Stimulated activated CD4-positive, alpha-beta T cell treated with anti-CD3 and anti-CD28 coated beads, Interleukin-2, amount 100 ng/mL, for 48 hours (primary cell): ENCODE measurements around the gene GANAB.
"Not testable (repeated sequence)": the region's sequence is repeated elsewhere in the genome, so short reads cannot be mapped to it uniquely, and the experiment has no call there.

Experiments used
- DNase-seq, 2 donors: peaks; one replicate each; pipeline ENCODE4 v3.0.0-alpha.2; 2020

Gene GANAB

DNA sequence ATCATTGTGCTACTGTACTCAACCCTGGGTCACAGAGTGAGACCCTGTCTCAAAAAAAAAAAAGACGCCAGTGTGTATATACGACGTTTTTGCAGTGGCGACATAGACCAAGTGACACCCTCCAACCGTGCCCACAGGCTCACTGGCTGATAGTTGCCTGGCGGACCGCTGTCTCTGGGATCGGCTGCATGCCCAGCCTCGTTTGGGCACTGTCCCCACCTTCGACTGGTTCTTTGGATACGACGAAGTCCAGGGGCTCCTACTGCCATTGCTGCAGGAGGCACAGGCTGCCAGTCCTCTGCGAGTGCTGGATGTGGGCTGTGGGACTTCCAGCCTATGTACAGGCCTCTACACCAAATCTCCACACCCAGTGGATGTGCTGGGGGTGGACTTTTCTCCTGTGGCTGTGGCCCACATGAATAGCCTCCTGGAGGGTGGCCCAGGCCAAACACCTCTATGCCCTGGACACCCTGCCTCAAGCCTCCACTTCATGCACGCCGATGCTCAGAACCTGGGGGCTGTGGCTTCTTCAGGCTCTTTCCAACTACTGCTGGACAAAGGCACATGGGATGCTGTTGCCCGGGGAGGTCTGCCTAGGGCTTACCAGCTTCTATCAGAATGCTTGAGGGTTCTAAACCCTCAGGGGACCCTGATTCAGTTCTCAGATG is 20.0 kb upstream of the GANAB start:
- DNase-seq = no peak

DNA sequence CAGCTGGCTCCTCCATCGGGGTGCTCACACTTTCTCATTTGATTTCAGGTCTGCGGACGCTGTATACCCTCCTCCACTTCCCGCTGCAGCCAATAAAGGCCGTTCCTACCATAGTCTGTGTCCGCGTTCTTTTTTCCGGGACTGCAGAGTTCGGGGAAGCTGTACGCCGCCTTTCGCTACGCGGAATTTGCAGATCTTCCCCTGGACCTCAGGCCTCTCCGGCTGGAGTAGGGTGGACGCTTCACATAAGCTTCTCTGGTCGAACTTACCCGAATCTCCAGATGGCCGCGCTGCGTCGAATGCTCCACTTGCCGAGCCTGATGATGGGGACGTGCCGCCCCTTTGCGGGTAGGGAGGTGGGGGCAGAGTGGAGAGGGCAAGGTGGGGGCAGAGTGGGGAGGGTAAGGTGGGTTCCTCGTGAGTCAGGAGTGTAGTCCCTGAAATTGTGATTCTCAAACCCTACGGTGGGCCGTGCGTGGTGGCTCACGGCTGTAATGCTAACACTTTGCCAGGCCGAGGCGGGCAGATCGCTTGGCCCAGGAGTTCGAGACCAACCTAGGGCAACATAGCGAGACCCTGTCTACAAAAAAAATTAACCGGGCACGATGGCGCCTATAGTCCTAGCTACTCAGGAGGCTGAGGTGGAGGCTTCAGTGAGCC is 19.3 kb upstream of the GANAB start:
- no peak for DNase-seq

DNA sequence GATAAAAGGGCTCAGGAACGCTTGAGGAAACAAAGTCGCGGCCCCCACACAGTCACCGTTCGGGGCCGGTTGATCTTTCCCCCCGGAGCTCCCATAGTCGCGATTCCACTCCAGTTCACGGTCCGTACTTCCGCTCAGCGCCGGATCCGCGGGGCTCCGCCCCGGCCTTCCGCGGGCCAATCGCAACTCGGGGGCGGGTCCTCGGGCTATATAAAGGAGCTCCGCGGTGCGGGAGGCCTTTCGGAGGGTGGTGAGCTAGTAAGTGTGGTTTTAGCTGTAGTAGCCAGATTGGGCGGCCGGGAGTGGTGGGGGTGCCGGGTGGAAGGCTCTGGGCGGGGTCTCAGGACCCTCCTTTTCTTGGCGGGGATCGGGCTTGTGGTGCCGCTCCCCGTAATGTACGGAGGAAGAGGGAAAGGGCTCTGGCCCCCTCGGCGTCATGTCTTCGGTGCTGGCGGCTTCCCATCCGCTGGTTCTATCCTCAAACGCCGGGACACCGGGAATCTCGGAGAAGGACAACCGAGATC is 18.7 kb upstream of the GANAB start, which contains the start of the genes C11orf98 and CSKMT:
Gene C11orf98 (minus strand): TSS at position 136 of the 524 bp plus-strand sequence. CDS start 41 bp downstream, at position 95.
Gene CSKMT (plus strand): TSS at position 238 of the 524 bp plus-strand sequence. CDS start 568 bp downstream, outside the sequence.
- DNase-seq = peak; percentile 95 to 97

DNA sequence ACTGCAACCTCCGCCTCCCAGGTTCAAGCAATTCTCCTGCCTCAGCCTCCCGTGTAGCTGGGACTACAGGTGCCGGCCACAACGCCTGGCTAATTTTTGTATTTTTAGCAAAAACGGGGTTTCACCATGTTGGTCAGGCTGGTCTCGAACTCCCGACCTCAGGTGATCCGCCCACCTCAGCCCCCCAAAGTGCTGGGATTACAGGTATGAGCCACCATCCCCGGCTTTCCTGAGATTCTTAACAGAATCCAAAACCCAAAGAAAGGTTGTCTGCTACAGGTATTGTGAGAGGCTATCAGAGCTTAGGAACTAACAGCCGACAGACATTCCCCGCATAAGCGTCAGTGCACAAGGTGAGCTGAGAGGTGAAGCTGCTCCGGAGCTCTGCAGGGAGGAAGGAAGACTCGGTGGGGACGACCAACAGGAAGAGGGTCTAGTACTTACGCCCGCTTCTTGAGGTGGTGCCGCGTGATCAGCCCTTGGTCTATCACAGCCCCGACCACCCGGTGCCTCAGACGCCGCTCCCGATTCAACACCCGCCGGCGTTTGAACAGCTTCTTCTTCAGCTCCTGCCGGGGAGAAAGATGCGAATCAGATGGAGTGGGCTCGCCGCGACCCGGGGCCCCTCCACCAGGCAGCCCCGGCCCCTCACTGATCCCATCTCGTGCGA is 18.1 kb upstream of the GANAB start:
- DNase-seq = peak in 1 of 2 donors; percentile 48

DNA sequence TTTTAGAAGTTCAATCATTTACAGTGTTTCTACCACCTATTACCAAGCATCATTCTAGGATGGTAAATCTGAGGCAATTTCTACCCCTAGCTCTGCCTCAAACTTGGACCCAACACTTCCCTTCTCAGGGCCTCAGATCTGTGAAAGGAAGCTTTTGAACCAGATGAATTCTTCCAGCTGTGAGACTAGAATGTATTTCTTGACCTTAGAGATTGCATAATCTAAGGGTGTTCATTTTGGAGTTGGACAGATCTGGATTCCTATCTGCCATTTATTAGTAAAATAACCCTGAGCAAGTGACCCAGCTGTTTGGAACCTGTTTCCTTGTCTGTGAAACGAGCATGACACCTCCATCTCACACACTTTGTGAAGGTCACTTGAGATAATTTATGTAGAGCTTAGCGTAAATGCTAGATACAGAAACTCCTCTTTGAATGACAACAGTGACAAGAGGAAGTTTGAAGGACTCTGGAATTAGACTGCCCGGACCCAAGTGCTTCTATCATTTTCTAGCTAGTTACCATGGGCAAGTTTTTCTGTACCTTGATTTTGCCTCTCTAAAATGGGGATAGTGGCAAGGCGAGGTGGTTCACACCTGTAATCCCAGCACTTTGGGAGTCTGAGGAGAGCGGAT is 10.5 kb upstream of the GANAB start:
- no peak for DNase-seq

DNA sequence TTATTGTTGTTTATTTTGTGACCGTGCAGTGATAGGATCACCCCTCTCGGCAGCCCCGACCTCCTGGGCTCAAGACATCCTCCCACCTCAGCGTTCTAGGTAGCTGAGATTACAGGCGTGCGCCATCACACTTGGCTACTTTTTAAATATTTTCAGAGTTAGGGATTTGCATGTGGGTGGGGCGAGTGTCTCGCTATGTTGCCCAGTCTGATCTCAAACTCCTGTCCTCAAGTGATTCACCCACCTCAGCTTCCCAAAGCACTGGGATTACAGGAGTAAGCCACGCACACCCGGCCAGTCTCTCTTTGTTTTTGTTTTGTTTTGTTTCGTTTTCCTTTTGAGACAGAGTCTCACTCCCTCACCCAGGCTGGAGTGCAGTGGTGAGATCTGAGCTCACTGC is 7.9 kb upstream of the GANAB start:
- DNase-seq = no peak

DNA sequence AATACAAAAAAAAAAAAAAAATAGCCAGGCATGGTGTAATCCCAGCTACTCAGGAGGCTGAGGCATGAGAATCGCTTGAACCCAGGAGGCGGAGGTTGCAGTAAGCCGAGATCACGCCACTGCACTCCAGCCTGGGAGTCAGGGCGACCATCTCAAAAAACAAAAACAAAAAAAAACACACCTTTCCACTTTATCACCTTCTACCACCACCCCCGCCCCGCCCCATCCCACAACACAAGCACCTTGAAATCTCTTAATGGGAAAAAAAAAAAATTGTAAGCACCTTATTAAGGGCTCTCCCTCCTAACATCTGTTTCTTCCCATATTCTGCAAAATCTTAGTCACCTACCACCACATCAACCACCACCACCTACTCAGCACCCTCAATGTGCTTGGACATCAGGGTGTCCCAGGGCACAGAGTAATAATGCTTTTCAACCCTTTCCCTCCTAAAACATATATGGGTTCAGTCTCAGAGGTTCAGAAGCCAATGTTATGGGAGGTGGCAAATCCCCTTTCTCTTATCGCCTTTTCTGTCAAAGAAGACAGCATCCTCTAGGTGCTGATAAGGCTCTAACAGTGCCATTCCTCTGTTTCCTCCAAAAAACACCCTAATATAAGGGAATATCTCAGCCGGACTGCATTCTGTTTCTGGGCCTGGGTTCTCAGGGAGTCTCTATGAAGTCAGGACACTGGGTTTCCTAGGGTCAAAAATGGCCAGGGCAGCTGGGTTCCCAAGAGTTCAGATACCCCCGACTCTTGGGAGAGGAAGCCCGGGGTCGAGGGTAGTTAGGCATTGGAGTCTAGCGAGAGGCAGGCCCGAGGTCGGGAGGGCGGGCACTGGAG is 6.0 kb upstream of the GANAB start:
- DNase-seq = no peak

DNA sequence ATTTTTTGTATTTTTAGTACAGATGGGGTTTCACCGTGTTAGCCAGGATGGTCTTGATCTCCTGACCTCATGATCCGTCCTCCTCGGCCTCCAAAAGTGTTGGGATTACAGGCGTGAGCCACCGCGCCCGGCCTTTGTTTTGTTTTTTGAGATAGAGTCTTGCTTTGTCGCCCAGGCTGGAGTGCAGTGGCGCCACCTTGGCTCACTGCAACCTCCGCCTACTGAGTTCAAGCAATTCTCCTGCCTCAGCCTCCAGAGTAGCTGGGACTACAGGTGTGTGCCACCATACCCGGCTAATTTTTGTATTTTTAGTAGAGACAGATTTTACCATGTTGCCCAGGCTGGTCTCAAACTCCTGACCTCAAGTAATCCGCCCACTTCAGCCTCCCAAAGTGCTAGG is 3.9 kb upstream of the GANAB start:
- not testable (repeated sequence) for DNase-seq

DNA sequence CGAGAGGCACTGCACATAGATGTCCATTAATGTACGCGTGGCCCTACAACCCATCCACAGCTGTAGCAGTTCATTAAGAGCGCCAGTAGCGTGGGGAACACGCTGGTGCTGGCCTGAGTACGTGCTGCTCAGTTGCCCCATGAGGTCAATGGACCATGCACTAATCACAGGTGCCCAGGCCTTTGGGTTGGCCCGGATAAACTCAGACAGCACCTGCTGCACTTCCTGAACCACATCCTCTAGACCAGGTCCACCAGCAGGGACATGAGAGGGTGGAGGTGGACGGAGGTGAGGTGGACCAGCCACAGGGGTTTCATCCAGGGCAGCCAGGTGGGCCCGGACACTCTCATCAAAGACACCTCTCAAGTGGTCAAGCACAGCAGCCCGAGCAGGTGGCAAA is 3.1 kb upstream of the GANAB start:
- DNase-seq = no peak

DNA sequence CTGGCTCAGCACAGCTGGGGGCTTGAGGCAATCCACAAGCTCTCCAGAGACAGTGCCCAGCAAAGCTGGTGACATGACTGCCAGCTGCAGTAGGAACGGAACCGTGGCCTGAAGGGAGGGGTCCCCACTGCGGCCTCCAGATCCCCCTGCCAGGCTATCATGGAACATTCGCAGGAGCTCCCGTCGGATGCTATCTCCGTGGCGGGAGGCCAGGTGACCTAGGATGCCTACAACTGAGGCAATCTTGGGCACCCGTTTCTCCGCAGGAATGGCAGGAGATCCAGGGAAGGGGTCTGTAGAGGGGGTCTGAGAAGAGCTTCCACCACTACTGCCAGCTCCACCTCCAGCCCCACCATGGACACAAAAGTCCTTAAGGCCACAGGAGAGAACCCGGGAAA is 2.6 kb upstream of the GANAB start:
- DNase-seq = no peak

DNA sequence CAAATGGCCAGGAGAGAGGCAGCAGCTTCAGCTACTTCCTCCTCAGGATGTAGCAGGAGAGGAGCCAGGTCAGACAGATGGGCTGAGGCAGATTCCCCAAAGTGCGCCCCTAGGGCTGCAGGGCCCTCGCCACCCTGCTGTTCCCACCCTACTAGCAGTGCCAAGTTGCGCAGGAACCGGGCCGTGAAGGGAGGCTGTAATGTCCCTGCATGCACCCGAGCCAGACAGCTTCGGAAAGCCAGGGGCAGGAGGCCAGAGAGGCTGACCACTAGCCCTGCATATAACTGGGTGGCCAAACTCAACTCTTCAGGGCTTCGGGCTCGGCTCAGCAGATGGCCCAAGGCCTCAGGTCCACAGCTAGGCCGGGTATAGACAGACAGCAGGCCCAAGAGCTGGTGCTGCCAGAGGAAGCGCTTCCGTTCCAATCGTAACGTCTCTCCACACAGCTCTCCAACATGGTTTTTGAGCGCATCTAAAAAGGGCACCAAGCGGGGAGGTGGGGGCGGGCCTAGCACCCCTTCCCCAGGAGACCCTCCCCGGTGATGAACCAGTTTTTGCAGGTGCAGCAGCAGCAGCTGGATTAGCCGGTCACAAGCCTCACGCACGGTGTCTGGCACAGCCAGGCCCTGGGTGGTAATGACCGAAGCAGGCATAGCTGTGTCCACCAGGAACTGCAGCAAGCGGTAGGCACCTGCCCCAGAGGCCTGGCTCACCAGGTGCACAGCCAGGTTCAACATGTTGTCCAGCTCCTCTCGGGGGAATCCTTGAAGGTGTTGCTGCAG is 2.0 kb upstream of the GANAB start:
- DNase-seq = no peak

DNA sequence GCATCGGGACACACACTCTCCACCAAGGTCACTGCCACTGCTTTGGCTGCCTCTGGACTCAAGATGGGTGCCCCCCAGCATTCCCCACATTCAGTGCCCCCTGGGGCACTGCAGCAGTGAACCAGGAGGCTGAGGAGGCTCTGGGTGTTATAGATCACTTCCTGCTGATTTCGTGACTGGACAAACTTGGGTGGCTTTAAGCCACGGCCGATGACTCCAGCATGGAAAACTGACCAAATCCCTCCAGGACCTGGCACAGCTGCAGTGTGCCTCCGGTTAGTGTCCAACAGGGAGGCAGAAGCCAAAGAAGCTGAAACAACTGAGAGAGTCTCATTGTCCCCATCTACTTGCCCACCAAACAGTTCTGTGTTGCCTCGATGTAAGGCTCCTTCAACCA is 1.2 kb upstream of the GANAB start:
- DNase-seq = no peak

DNA sequence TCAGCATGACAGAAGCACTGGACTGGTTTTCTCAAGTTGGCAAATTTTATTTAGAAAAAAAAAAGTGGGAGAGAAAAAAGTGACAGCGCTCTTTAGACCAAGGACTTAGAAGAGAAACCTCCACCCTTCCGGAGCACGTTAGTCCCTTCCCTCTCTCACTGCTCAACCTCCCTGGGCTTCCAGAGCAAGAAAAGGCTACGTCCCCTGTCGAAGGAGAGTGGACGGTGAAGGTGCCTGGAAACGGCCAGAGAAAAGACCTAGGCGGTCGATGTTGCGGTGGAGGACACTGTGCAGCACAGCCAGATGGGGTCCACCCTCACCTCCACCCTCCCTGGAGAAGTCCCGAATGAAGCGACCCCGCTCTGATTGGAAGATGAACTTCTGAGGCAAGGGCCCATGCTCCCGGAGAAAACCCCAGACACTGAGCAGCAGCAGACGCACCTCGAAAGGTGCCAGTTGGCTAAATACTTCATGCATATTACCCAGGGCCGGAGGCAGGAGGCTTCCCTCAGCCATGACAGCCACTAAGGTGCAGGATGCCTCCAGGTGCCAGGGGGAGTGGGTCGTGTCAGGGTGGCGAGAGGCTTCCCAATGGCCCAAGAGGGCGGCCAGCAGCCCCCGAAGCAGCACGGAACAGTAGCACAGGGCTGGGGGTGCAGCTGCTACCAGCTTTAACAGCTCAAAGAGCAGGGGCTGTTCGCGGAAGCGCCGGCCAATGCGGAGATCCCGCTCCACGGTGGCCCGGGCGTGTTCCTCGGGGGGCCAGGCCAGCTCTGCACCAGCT is 604 bp upstream of the GANAB start:
- no peak for DNase-seq

DNA sequence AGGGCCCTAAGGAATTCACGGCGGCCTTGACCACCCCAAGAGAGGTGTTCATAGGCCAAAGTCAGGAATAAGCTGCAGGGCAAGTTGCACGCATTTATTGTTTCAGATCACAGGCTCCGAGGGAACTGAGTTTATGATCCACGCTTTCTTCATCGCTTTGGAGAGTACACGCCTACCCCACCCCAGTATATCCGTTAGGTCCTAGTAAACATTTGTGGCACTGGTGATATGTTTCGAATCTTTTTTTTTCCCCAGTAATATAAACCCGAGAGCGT is 805 bp downstream of the GANAB start:
- DNase-seq = no peak

DNA sequence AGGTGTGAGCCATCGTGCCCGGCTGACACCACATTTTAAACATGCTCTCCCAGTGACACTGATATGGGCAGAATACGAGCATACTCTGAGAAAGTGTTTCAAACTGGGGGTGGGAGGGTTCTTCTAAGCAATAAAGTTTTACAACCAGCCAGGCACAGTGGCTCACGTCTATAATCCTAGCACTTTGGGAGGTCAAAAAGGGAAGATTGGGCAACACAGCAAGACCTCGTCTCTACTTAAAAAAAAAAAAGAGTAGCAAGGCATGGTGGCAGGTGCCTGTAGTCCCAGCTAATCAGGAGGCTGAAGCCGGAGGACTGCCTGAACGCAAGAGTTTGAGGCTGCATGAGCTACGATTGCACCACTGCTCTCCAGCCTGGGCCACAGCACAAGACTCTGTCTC is 2.2 kb downstream of the GANAB start:
- no peak for DNase-seq

DNA sequence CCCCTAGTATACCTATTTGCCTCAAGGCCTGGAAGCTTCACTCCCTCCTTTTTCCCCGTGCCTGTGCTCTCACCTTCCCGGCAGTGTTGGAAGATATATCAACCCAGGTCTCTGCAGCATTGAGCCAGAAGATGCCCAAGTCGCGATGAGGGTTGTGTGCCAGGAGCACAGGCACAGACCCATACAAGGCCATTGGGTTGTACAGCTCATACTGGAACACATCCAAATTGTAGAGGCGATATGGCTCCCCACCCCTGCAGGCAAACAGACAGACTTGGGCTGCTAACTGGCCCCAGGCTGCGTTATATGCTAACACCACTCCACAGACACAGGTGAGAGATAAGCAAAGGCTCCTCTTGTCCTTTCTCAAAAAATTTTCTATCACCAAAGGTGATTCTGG is 13.9 kb downstream of the GANAB start:
- DNase-seq = no peak

DNA sequence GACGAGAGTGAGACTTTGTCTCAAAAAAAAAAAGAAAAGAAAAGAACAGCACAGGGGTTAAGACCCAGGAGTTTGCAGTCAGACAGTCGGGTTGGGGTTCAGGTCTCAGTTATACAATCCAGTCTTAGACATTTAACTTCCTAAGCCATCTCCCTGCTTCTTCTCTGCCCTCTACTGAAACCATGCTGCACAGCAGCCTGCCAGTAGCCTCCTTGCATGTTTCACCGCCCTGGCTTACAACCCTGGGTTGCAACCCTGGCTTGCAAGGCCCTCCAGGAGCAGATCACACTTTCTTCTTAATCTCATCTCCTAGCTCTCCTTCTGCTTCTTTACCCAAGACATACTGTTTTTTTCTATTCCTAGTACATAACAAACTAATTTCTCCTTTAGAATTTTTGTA is 18.7 kb downstream of the GANAB start:
- DNase-seq = no peak

DNA sequence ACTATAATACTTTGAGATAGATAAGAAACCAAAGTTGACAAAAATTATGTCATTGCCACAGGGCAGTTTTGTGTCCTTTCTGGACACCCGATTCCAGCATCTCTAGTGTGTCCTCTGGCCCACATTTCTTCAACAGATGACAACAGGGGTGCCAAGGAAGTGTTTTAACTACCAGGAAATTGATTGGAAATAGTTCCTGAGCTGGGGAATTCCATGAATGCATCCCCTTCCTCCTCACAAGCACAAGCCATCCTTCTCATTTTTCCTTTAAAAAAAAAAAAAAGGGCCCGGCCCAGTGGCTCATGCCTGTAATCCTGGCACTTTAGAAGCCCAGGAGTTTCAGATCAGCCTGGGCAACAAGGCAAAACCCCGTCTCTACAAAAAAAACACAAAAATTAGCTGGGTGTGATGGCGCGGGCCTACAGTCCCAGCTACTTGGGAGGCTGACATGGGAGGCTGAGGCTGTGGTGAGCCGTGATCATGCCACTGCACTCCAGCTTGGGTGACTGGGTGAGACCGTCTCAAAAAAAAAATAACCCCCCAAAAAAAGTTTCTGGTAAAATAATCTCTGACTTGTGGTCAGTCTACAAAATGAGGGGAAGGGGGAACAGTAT is 23.8 kb downstream of the GANAB start:
- no peak for DNase-seq

DNA sequence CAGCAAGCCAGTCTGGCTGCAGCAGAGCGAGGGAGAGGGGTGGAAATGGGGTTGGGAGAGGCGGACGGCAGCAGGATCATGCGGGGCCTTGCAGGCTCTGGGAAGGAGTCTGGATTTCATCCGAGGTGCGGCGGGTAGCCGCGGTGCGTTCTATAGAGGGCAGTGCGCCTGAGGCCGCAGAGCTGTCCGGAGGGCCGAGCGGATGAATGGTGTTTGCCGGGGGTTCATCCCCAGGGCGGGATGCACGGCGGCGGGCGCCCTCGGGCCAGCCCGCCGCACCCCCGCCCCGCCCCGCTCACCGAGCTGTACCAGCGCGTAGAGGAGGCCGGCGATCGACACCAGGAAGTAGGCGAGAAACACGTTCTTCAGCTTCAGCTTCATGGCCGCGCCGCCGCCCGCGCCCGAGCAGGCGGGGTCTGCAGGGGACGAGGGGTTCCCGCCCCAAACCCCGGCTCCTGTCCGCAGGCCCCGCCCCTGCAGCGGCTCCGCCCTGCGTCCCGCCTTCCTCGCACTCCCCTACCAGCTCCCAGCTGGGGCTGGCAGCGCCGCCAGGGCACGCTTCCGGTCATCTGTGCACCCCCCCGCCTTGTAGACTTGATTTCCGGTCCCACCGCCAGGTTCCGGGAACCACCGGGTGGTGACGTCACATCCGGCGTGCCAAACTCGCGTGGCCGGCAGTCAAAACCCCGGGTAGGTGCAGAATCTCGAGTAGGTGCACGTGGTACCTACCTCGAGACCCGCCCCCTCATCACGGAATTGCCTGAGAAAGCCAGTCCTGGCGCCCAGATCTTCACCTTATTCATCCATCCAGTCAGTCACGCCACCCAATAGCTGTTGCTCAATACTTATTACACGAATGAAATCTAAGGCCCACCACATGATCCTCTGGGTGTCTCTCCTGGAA is 24.6 kb downstream of the GANAB start, which contains the start of gene B3GAT3:
Gene B3GAT3 (minus strand): TSS at position 420 of the 904 bp plus-strand sequence. CDS start 39 bp downstream, at position 381.
- peak; percentile 91 to 94 for DNase-seq
